Heart left ventricle (tissue), 16 donors: ENCODE data around the gene CYSRT1. TPM values are rescaled to one million over a fixed set of nuclear protein-coding genes. Genes with fewer than 3 reads are reported as not detected.

Source experiments
- ATAC-seq, 4 donors: fragments of 200-7000 bp; cut with Tn5 transposase; one replicate each; pipeline ENCODE4 v1.9.1; 2020 to 2022; ENCODE audit warnings: moderate library complexity in 4 of 4, mild to moderate bottlenecking in 3 of 4, moderate number of reproducible peaks in 1 of 4
- DNase-seq, 5 donors: peaks; one replicate each; pipeline ENCODE4 v3.0.0-alpha.2; 2020
- H3K27ac ChIP-seq, 12 donors: fragments of 200-600 bp; sonication (generic) in 4 of 12; one replicate each; pipeline versions ENCODE4 v1.5.0 to v1.8.0; 2016 to 2022; ENCODE audit warnings: mild to moderate bottlenecking in 2 of 12
- H3K27me3 ChIP-seq, 9 donors: fragments of 200-600 bp; sonication (generic) in 2 of 9; one replicate each; pipeline versions ENCODE4 v1.5.1 to v1.8.0; 2016 to 2022; ENCODE audit warnings: mild to moderate bottlenecking in 3 of 9
- H3K36me3 ChIP-seq, 9 donors: fragments of 200-600 bp; sonication (generic) in 2 of 9; one replicate each; pipeline versions ENCODE4 v1.5.0 to v1.8.0; 2018 to 2022; ENCODE audit warnings: mild to moderate bottlenecking in 2 of 9
- H3K4me1 ChIP-seq, 12 donors: fragments of 200-600 bp; sonication (generic) in 4 of 12; one replicate each; pipeline versions ENCODE4 v1.5.0 to v1.8.0; 2016 to 2022; ENCODE audit warnings: mild to moderate bottlenecking in 3 of 12
- H3K4me3 ChIP-seq, 12 donors: fragments of 200-600 bp; sonication (generic) in 4 of 12; one replicate each; pipeline versions ENCODE4 v1.5.0 to v1.8.0; 2017 to 2022; ENCODE audit warnings: mild to moderate bottlenecking in 9 of 12, moderate library complexity in 4 of 12
- H3K9me3 ChIP-seq, 12 donors: fragments of 200-600 bp; sonication (generic) in 4 of 12; one replicate each; pipeline versions ENCODE4 v1.5.0 to v1.8.0; 2016 to 2022; ENCODE audit warnings: mild to moderate bottlenecking in 1 of 12
- POLR2A ChIP-seq, 2 donors: fragments of 450-650 bp; IDR thresholded peaks; one replicate each; pipeline ENCODE4 v1.6.1; 2017; ENCODE audit warnings: antibody characterized with exemption in 2 of 2, mild to moderate bottlenecking in 2 of 2, moderate library complexity in 2 of 2
- WGBS, 4 donors: extraction: QIAGEN DNeasy Blood & Tissue Kit in 2 of 4; methylation state at CpG; one replicate each; pipeline versions ENCODE4 v1.1.5 to v1.1.7; 2013 to 2018; 5-methylcytosine and 5-hydroxymethylcytosine counted together
- intact Hi-C, 10 donors: fragments of 100-400 bp; cut with DNase I; formaldehyde crosslinking; loops; one replicate each; pipeline versions ENCODE4 v1.11.1 to v1.14.2; 2022
- polyA plus RNA-seq, 2 donors: library from polyadenylated mRNA; stranded (reverse); fragments of 200-250 nt; gene quantifications; one replicate each; pipeline ENCODE4 v1.2.3, GENCODE V29; 2013
- total RNA-seq, 9 donors: library from RNA; depleted of rRNA in 2 of 9; stranded (reverse); fragments of >200 nt in 2 of 9; fragmentation: NEBNext Ultra II Directional in 3 of 9; extraction: Animal tissue kit (Norgen Biotek cat#: 25700) in 3 of 9; gene quantifications; one replicate each; pipeline versions ENCODE4 v1.1.0 to v1.2.4, GENCODE V29; 2016 to 2023
- TF ChIP-seq, protein P1 (sequence below), 12 donors: fragments of 200-600 bp; sonication (generic) in 4 of 12; IDR thresholded peaks; one replicate each; pipeline versions ENCODE4 v1.5.0 to v1.8.0; 2018 to 2022; ENCODE audit warnings: antibody characterized with exemption in 12 of 12, mild to moderate bottlenecking in 5 of 12
- donor health status: ischemic (EF 13 %, LVEDD 7.1; RV severe dilation, severe dysfunction).
- donor health status: healthy with polysubstance abuse.
- donor health status: DM: no; HTN: yes; CAD: no.
- donor health status: DM: no; HTN: no; CAD: no.
- donor health status: ischemic (EF 25% LVEDD 6.9; RV normal size, moderate dysfunction).
- donor health status: ischemic (EF 25% LVEDD 5.7; RV mildly dilated, moderate dysfunction).
- donor health status: healthy.
- donor health status: DM: yes; HTN: yes; CAD: no.
- donor health status: ischemic (EF 35%, LVEDD 5.7; RV mildly dilated, moderate dysfunction).
- donor health status: nonischemic (EF 11% LVEDD 7.7; RV severe dilation, severe dysfunction).
- donor health status: DM: yes; HTN: yes; CAD: no.
- donor health status: PGD.
- donor health status: ischemic (EF 29% LVEDD 5.4; RV normal size, mild dysfunction).
- donor health status: nonischemic (EF 23%, LVEDD 6.1; RV moderate dilation, normal function).

The CYSRT1 gene
- total and polyA plus RNA-seq, 11 donors: 0.14 to 0.61 (median 0.27) TPM; not detected in 3

DNA sequence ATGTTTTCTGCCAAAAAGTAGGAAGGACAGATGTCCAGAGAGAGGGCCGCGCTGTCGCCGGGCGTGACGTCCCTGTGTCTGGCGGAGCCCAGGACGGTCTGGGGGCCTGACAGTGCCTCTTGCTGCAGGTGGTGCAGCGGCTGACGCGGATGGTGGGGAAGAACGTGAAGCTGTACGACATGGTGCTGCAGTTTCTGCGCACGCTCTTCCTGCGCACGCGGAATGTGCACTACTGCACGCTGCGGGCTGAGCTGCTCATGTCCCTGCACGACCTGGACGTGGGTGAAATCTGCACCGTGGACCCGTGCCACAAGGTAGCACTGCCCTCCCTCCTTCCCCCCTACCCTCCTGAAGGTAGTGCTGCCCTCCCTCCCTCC, 37.9 kb downstream of the CYSRT1 start:
- ATAC-seq (peak in 2 of 4 donors; percentile 18 to 20), DNase-seq (peak in 1 of 5 donors; percentile 7)
- Histone ChIP-seq H3K4me3 (no peak overlapping the region), H3K4me1 (peaks cover 0 to 22% (median 3%) of the 10 kb centered on the region in 12 donors), H3K9me3 (no peaks in the 10 kb centered on the region), H3K27me3 (no peaks in the 10 kb centered on the region), H3K36me3 (peaks cover 0 to 73% (median 57%) of the 10 kb centered on the region in 9 donors), H3K27ac (no peak overlapping the region)
- TF ChIP-seq POLR2A (IDR thresholded peaks at IDR 0.05): no peak
- TF ChIP-seq, protein P1, sequence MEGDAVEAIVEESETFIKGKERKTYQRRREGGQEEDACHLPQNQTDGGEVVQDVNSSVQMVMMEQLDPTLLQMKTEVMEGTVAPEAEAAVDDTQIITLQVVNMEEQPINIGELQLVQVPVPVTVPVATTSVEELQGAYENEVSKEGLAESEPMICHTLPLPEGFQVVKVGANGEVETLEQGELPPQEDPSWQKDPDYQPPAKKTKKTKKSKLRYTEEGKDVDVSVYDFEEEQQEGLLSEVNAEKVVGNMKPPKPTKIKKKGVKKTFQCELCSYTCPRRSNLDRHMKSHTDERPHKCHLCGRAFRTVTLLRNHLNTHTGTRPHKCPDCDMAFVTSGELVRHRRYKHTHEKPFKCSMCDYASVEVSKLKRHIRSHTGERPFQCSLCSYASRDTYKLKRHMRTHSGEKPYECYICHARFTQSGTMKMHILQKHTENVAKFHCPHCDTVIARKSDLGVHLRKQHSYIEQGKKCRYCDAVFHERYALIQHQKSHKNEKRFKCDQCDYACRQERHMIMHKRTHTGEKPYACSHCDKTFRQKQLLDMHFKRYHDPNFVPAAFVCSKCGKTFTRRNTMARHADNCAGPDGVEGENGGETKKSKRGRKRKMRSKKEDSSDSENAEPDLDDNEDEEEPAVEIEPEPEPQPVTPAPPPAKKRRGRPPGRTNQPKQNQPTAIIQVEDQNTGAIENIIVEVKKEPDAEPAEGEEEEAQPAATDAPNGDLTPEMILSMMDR (IDR thresholded peaks at IDR 0.05): no peak
- WGBS, 4 donors: 84 to 93% (median 90%) methylated on average over 24 of the region's 24 CpGs
- intact Hi-C loops: no loop called here

DNA sequence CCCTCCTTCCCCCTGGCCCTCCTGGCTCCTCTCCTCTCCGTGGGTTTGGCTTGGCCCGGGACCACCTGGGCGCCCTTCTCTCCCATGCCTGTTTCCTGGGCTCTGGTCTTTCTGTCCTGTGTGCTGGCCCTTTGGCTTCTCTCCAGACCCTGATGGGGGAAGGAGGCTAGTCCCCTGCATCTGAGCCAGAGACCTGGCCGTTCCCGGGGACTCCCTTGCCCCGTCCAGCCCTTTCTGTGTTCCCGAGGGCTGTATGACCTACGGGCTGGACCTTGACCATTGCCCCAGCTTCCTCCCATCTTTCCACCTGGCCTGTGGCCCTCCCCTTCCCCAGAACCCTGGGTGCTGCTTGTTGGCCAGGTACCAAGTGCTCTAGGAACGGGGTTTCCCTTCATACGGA, 38.5 kb downstream of the CYSRT1 start:
- Histone ChIP-seq H3K4me1 (peaks cover 0 to 28% (median 9%) of the 10 kb centered on the region in 12 donors), H3K9me3 (no peaks in the 10 kb centered on the region), H3K4me3 (no peak overlapping the region), H3K36me3 (peaks cover 0 to 71% (median 53%) of the 10 kb centered on the region in 9 donors), H3K27ac (no peak overlapping the region), H3K27me3 (no peaks in the 10 kb centered on the region)
- ATAC-seq (no peak), DNase-seq (peak in 1 of 5 donors; percentile 7)
- TF ChIP-seq POLR2A (IDR thresholded peaks at IDR 0.05): no peak
- TF ChIP-seq, protein P1 (IDR thresholded peaks at IDR 0.05): no peak
- intact Hi-C loops: no loop called here
- WGBS, 4 donors: 81 to 87% (median 82%) methylated on average over 10 of the region's 10 CpGs

- intact Hi-C loops: no loop called here
- Histone ChIP-seq H3K27me3 (no peaks in the 10 kb centered on the region), H3K27ac (no peak overlapping the region), H3K4me1 (peaks cover 0 to 34% (median 13%) of the 10 kb centered on the region in 12 donors), H3K4me3 (no peak overlapping the region), H3K36me3 (peaks cover 0 to 68% (median 48%) of the 10 kb centered on the region in 9 donors), H3K9me3 (no peaks in the 10 kb centered on the region)
- TF ChIP-seq, protein P1 (IDR thresholded peaks at IDR 0.05): no peak
- TF ChIP-seq POLR2A (IDR thresholded peaks at IDR 0.05): no peak
- 93 to 97% (median 95%) methylated on average over 17 to 22 of the region's 22 CpGs for WGBS, 4 donors
- DNase-seq (peak in 1 of 5 donors; percentile 25), ATAC-seq (no peak)
Observed at GRCh38 chr9:137264067-137264466, 39.1 kb downstream of the CYSRT1 start.

DNA sequence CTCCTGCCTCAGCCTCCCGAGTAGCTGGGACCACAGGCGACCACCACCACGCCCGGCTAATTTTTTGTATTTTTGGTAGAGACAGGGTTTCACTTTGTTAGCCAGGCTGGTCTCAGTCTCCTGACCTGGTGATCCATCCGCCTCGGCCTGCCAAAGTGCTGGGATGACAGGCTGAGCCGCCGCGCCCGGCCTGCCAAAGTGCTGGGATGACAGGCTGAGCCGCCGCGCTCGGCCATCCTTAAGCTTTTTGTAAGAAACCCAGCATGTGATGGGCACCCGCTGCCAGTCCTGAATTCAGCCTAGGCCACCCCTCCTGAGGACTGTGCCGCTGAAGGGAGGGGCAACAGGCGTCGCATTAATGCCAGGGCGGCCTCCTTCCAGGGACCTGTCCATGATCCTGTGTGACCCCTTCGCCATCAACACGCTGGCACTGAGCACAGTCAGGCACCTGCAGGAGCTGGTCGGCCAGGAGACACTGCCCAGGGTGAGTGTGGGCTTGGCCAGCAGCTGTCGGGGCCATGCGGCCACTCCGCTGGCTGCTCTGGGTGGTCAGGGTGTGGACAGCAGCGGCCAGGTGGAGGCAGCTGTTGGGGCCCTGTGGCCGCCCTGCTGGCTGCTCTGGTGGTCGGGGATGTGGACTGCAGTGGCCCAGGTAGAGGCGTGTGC, 40.7 kb downstream of the CYSRT1 start:
- H3K9me3 ChIP-seq: no peaks in the 10 kb centered on the region
- H3K36me3 ChIP-seq: peaks cover 0 to 72% (median 47%) of the 10 kb centered on the region in 9 donors
- no peak overlapping the region for H3K27ac ChIP-seq
- TF ChIP-seq POLR2A (IDR thresholded peaks at IDR 0.05): no peak
- TF ChIP-seq, protein P1 (IDR thresholded peaks at IDR 0.05): no peak
- ATAC-seq (no peak), DNase-seq (peak in 1 of 5 donors; percentile 8)
- H3K4me1 ChIP-seq: peaks cover 3 to 49% (median 22%) of the 10 kb centered on the region in 12 donors
- 92 to 97% (median 95%) methylated on average over 27 to 29 of the region's 29 CpGs for WGBS, 4 donors
- no peaks in the 10 kb centered on the region for H3K27me3 ChIP-seq
- no peak overlapping the region for H3K4me3 ChIP-seq
- intact Hi-C loops: no loop called here
